GM18907 (cell line): ENCODE measurements around the gene MDC1.
"Not testable (repeated sequence)": the region's sequence is repeated elsewhere in the genome, so short reads cannot be mapped to it uniquely, and the experiment has no call there.

Experiments
- ATAC-seq: cut with Tn5 transposase; IDR thresholded peaks from one replicate; pipeline ENCODE4 v1.9.1; 2021; ENCODE audit warnings: mild to moderate bottlenecking, moderate library complexity; ENCODE audit not compliant: unreplicated experiment

MDC1 gene

GRCh38 chr6:30682143-30683117 lies 34.7 kb downstream of the MDC1 start:
- ATAC-seq = peak; percentile 35

GRCh38 chr6:30681766-30682142 lies 35.3 kb downstream of the MDC1 start:
- ATAC-seq = no peak

GRCh38 chr6:30679765-30680535 lies 37.1 kb downstream of the MDC1 start:
- no peak for ATAC-seq

- ATAC-seq = peak; percentile 40
Observed at GRCh38 chr6:30678964-30679726, 37.9 kb downstream of the MDC1 start.

- ATAC-seq = no peak
Observed at GRCh38 chr6:30676660-30677285, 40.3 kb downstream of the MDC1 start.

- ATAC-seq = peak; percentile 77
Observed at GRCh38 chr6:30672445-30673253, 44.4 kb downstream of the MDC1 start, which contains the start of gene DHX16. TSS of gene DHX16 (minus strand) at chr6:30673006. CDS start at chr6:30672841, 165 bp downstream.

- ATAC-seq = no peak
Observed at GRCh38 chr6:30670760-30671527, 46.1 kb downstream of the MDC1 start.

GRCh38 chr6:30666300-30666699 lies 50.8 kb downstream of the MDC1 start:
- ATAC-seq = not testable (repeated sequence)

- ATAC-seq = no peak
Observed at GRCh38 chr6:30664994-30665767, 51.9 kb downstream of the MDC1 start.

- ATAC-seq = not testable (repeated sequence)
Observed at GRCh38 chr6:30657922-30658321, 59.2 kb downstream of the MDC1 start.

GRCh38 chr6:30657454-30657853 lies 59.6 kb downstream of the MDC1 start:
- ATAC-seq = no peak

GRCh38 chr6:30656513-30656912 lies 60.6 kb downstream of the MDC1 start:
- no peak for ATAC-seq

- ATAC-seq = no peak
Observed at GRCh38 chr6:30655743-30656094, 61.4 kb downstream of the MDC1 start.

GRCh38 chr6:30654798-30655742 lies 62.0 kb downstream of the MDC1 start:
- no peak for ATAC-seq

- no peak for ATAC-seq
Observed at GRCh38 chr6:30651143-30651542, 65.9 kb downstream of the MDC1 start.
